HCT116 (cell line): ENCODE data around the gene ORC5. TPM values are rescaled to one million over a fixed set of nuclear protein-coding genes. Genes with fewer than 3 reads are reported as not detected.

Experiments
- ATAC-seq: fragments of 200-7000 bp; cut with Tn5 transposase; 2 replicates; pipeline ENCODE4 v1.9.1; 2020; ENCODE audit warnings: mild to moderate bottlenecking, moderate library complexity
- BruUV-seq: library from RNA; stranded (reverse); fragments of 400-500 nt; replicated peaks from 2 replicates; lab custom pipeline; 2021; lab: Mats Ljungman, UMichigan
- CTCF ChIA-PET: fragments of 300-600 bp; sonication (Branson Sonifier 250); formaldehyde crosslinking; loops from one replicate; lab custom pipeline; 2021; ENCODE audit warnings: antibody characterized with exemption; lab: Charles Lee
- POLR2A ChIA-PET: fragments of 300-600, 350-600 bp; sonication (Branson Sonifier 250); formaldehyde crosslinking; loops from one replicate; lab custom pipeline; 2021; ENCODE audit warnings: antibody characterized with exemption; lab: Charles Lee
- RAD21 ChIA-PET, 2 experiments: fragments of 300-600 bp; sonication (Branson Sonifier 250); formaldehyde crosslinking; loops; one replicate each; lab custom pipeline; 2023; ENCODE audit warnings: low total read pairs in 2 of 2; ENCODE audit not compliant: uncharacterized antibody in 2 of 2, unreplicated experiment in 2 of 2, low non-redundant PET in 1 of 2; lab: Charles Lee
- DNase-seq: peaks from one replicate; pipeline ENCODE4 v3.0.0-alpha.2; 2010; ENCODE audit warnings: low read depth, low spot score
- H2AFZ ChIP-seq: fragments of 200-600 bp; shearing (Covaris generic), sonication (generic); 2 replicates; pipeline ENCODE4 v1.6.1; 2017; ENCODE audit warnings: low read depth, mixed run types, mixed read lengths, antibody characterized with exemption, low read length; ENCODE audit not compliant: poor library complexity, severe bottlenecking
- H3K27ac ChIP-seq: 2 replicates; pipeline ENCODE4 v1.5.1; 2012; ENCODE audit warnings: low read depth, low read length
- H3K27me3 ChIP-seq: fragments of 200-600 bp; sonication (generic); 2 replicates; pipeline ENCODE4 v1.6.1; 2016; ENCODE audit warnings: mixed run types, low read length, mixed read lengths; ENCODE audit not compliant: insufficient read depth
- H3K36me3 ChIP-seq, 2 experiments: fragments of 200-500 bp in 1 of 2; fragments of 200-600 bp in 1 of 2; sonication (Bioruptor generic) in 1 of 2; sonication (generic) in 1 of 2; 2 replicates each; pipeline versions ENCODE4 v1.5.1 to v1.6.1; 2014 to 2016; ENCODE audit warnings: low read length in 2 of 2, inconsistent platforms in 1 of 2, mixed read lengths in 1 of 2, mixed run types in 1 of 2; ENCODE audit not compliant: insufficient read depth in 2 of 2, control insufficient read depth in 1 of 2
- H3K4me1 ChIP-seq, 2 experiments: fragments of 200-600 bp in 1 of 2; sonication (generic) in 1 of 2; 2 replicates each; pipeline versions ENCODE4 v1.5.1 to v1.6.1; 2012 to 2017; ENCODE audit warnings: low read length in 2 of 2, inconsistent platforms in 1 of 2, mild to moderate bottlenecking in 1 of 2, mixed read lengths in 1 of 2, mixed run types in 1 of 2, moderate library complexity in 1 of 2; ENCODE audit not compliant: insufficient read depth in 2 of 2, control insufficient read depth in 1 of 2
- H3K4me2 ChIP-seq: fragments of 200-600 bp; sonication (generic); 2 replicates; pipeline ENCODE4 v1.6.1; 2017; ENCODE audit warnings: mixed run types, low read length, mixed read lengths
- H3K4me3 ChIP-seq, 2 experiments: fragments of 200-600 bp in 1 of 2; sonication (generic) in 1 of 2; replicated peaks in 1 of 2; 2 replicates each; pipeline ENCODE4 v1.5.1; 2011 to 2016; ENCODE audit warnings: low read length in 2 of 2, control low read depth in 1 of 2, low read depth in 1 of 2, mild to moderate bottlenecking in 1 of 2, mixed read lengths in 1 of 2, mixed run types in 1 of 2
- H3K79me2 ChIP-seq: fragments of 200-600 bp; sonication (generic); 2 replicates; pipeline ENCODE4 v1.6.1; 2017; ENCODE audit warnings: mild to moderate bottlenecking, mixed run types, low read length, moderate library complexity, mixed read lengths; ENCODE audit not compliant: insufficient read depth
- H3K9ac ChIP-seq: fragments of 200-600 bp; sonication (generic); 2 replicates; pipeline ENCODE4 v1.6.1; 2016; ENCODE audit warnings: low read length, mixed read lengths
- H3K9me2 ChIP-seq: fragments of 200-600 bp; sonication (generic), shearing (Covaris generic); 2 replicates; pipeline ENCODE4 v1.6.1; 2017; ENCODE audit warnings: mixed run types, mild to moderate bottlenecking, moderate library complexity; ENCODE audit not compliant: insufficient read depth
- H3K9me3 ChIP-seq, 2 experiments: fragments of 200-500 bp in 1 of 2; fragments of 200-600 bp in 1 of 2; sonication (Bioruptor generic) in 1 of 2; sonication (generic) in 1 of 2; 2 replicates each; pipeline ENCODE4 v1.6.1; 2014 to 2017; ENCODE audit warnings: low read length in 2 of 2, mixed read lengths in 2 of 2, inconsistent platforms in 1 of 2, low read depth in 1 of 2, mild to moderate bottlenecking in 1 of 2, mixed run types in 1 of 2, moderate library complexity in 1 of 2; ENCODE audit not compliant: control insufficient read depth in 1 of 2, insufficient read depth in 1 of 2
- H4K20me1 ChIP-seq: fragments of 200-600 bp; sonication (generic), shearing (Covaris generic); 2 replicates; pipeline ENCODE4 v1.6.1; 2017; ENCODE audit warnings: mixed run types, mild to moderate bottlenecking, moderate library complexity; ENCODE audit not compliant: insufficient read depth
- CBX3 ChIP-seq: IDR thresholded peaks from 2 replicates; pipeline ENCODE4 v1.6.1; 2012; ENCODE audit warnings: low read depth
- CEBPB ChIP-seq: IDR thresholded peaks from 2 replicates; pipeline ENCODE4 v1.6.1; 2012; ENCODE audit warnings: low read depth
- ELF1 ChIP-seq: IDR thresholded peaks from 2 replicates; pipeline ENCODE4 v1.6.1; 2012; ENCODE audit warnings: low read depth, borderline replicate concordance
- EZH2phosphoT487 ChIP-seq: fragments of 200-600 bp; IDR thresholded peaks from 2 replicates; pipeline ENCODE4 v1.6.1; 2018; ENCODE audit warnings: antibody characterized with exemption, borderline replicate concordance
- JUND ChIP-seq: IDR thresholded peaks from 2 replicates; pipeline ENCODE4 v1.6.1; 2012
- POLR2A ChIP-seq: IDR thresholded peaks from 2 replicates; pipeline ENCODE4 v1.7.0; 2011; ENCODE audit warnings: borderline replicate concordance; ENCODE audit not compliant: insufficient read depth, insufficient read length; ENCODE audit errors: extremely low read depth
- POLR2AphosphoS5 ChIP-seq: IDR thresholded peaks from 2 replicates; pipeline ENCODE4 v1.6.1; 2011; ENCODE audit warnings: mild to moderate bottlenecking, low read depth, low read length, moderate library complexity
- SIN3A ChIP-seq: IDR thresholded peaks from 2 replicates; pipeline ENCODE4 v1.6.1; 2012; ENCODE audit warnings: low read depth
- SRF ChIP-seq: IDR thresholded peaks from 2 replicates; pipeline ENCODE4 v1.6.1; 2012; ENCODE audit warnings: low read depth
- TCF7L2 ChIP-seq: IDR thresholded peaks from 2 replicates; pipeline ENCODE4 v1.7.0; 2011; ENCODE audit warnings: borderline replicate concordance, inconsistent platforms; ENCODE audit not compliant: insufficient read depth, insufficient read length; ENCODE audit errors: extremely low read depth
- YY1 ChIP-seq: IDR thresholded peaks from 2 replicates; pipeline ENCODE4 v1.6.1; 2011; ENCODE audit warnings: low read length, low read depth, moderate library complexity, mild to moderate bottlenecking; ENCODE audit not compliant: insufficient replicate concordance; ENCODE audit errors: extremely low read depth
- ZFX ChIP-seq: fragments of 450-650 bp; IDR thresholded peaks from 2 replicates; pipeline ENCODE4 v1.6.1; 2017
- ZNF274 ChIP-seq: fragments of 200-500 bp; sonication (Bioruptor generic); IDR thresholded peaks from 2 replicates; pipeline ENCODE4 v1.6.1; 2014; ENCODE audit warnings: mild to moderate bottlenecking, low read depth, low read length, inconsistent platforms
- intact Hi-C: fragments of 100-400 bp; cut with micrococcal nuclease; formaldehyde crosslinking; loops from 2 replicates; pipeline ENCODE4 v1.10.0; 2022
- total RNA-seq: library from RNA; stranded (reverse); gene quantifications from one replicate; pipeline ENCODE4 v1.2.1, GENCODE V29; 2021; ENCODE audit not compliant: unreplicated experiment
- TF ChIP-seq, protein P1 (sequence below), 3 experiments: fragments of 200-600 bp in 1 of 3; sonication (generic) in 1 of 3; IDR thresholded peaks in 2 of 3; conservative IDR thresholded peaks in 1 of 3; 2 replicates each; pipeline ENCODE4 v1.5.1; 2012 to 2017; ENCODE audit warnings: low read depth in 2 of 3, low read length in 2 of 3, antibody characterized with exemption in 1 of 3, borderline replicate concordance in 1 of 3, control low read depth in 1 of 3, mild to moderate bottlenecking in 1 of 3, mixed read lengths in 1 of 3, mixed run types in 1 of 3, moderate library complexity in 1 of 3; ENCODE audit not compliant: insufficient read depth in 1 of 3
- TF ChIP-seq, protein P2 (sequence below): IDR thresholded peaks from 2 replicates; pipeline ENCODE4 v1.6.1; 2012; ENCODE audit warnings: low read depth
- TF ChIP-seq, protein P3 (sequence below): IDR thresholded peaks from 2 replicates; pipeline ENCODE4 v1.6.1; 2012

ORC5 gene
- total RNA-seq, 1 experiment from 2014 or later: 30.2 TPM

DNA sequence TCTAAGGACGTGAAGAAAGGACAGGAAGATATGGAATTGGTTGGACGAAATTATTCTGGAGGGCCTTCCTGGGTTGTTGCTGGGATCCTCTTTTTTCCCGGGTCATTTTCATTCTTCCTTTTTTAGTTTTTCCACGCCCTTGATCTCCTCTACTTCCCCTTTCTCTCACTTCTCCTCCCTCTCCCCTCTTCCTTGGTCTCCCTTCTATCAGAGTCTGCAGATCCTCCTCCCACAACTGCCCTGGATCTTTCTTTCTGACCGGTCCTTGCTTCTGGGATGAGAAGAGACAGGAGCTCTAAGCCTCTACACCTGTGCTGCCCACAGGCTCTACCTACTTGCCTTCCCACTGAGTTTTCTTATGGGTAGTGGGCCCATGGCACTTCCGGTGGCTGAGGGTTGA is 114.7 kb downstream of the ORC5 start:
- no peak overlapping the region for H3K27ac ChIP-seq
- H3K4me2 ChIP-seq: no peak overlapping the region
- H3K79me2 ChIP-seq: no peaks in the 10 kb centered on the region
- intact Hi-C loops: no loop called here
- H3K4me1 ChIP-seq: no peaks in the 10 kb centered on the region
- no TSS peak for BruUV-seq
- H3K9me3 ChIP-seq: no peaks in the 10 kb centered on the region
- H3K4me3 ChIP-seq: no peak overlapping the region
- no peaks in the 10 kb centered on the region for H3K36me3 ChIP-seq
- no peaks in the 10 kb centered on the region for H4K20me1 ChIP-seq
- ChIA-PET POLR2A (no interaction called here), CTCF (no interaction called here), RAD21 (no interaction called here)
- H2AFZ ChIP-seq: no peak overlapping the region
- TF ChIP-seq ZFX: no peak
- no peak for TF ChIP-seq CEBPB
- TF ChIP-seq EZH2phosphoT487: no peak
- no peak for TF ChIP-seq SRF
- TF ChIP-seq, protein P1, sequence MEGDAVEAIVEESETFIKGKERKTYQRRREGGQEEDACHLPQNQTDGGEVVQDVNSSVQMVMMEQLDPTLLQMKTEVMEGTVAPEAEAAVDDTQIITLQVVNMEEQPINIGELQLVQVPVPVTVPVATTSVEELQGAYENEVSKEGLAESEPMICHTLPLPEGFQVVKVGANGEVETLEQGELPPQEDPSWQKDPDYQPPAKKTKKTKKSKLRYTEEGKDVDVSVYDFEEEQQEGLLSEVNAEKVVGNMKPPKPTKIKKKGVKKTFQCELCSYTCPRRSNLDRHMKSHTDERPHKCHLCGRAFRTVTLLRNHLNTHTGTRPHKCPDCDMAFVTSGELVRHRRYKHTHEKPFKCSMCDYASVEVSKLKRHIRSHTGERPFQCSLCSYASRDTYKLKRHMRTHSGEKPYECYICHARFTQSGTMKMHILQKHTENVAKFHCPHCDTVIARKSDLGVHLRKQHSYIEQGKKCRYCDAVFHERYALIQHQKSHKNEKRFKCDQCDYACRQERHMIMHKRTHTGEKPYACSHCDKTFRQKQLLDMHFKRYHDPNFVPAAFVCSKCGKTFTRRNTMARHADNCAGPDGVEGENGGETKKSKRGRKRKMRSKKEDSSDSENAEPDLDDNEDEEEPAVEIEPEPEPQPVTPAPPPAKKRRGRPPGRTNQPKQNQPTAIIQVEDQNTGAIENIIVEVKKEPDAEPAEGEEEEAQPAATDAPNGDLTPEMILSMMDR (IDR thresholded peaks at IDR 0.05 in 2 of 3, conservative IDR thresholded peaks at IDR 0.05 in 1 of 3; ENCODE audit: borderline replicate concordance in 1 of 3, insufficient read depth in 1 of 3, low read depth in 2 of 3, low read length in 2 of 3): no peak
- no peak for TF ChIP-seq POLR2A
- TF ChIP-seq TCF7L2: no peak
- no peak for TF ChIP-seq ELF1
- no peak for TF ChIP-seq JUND
- TF ChIP-seq, protein P2, sequence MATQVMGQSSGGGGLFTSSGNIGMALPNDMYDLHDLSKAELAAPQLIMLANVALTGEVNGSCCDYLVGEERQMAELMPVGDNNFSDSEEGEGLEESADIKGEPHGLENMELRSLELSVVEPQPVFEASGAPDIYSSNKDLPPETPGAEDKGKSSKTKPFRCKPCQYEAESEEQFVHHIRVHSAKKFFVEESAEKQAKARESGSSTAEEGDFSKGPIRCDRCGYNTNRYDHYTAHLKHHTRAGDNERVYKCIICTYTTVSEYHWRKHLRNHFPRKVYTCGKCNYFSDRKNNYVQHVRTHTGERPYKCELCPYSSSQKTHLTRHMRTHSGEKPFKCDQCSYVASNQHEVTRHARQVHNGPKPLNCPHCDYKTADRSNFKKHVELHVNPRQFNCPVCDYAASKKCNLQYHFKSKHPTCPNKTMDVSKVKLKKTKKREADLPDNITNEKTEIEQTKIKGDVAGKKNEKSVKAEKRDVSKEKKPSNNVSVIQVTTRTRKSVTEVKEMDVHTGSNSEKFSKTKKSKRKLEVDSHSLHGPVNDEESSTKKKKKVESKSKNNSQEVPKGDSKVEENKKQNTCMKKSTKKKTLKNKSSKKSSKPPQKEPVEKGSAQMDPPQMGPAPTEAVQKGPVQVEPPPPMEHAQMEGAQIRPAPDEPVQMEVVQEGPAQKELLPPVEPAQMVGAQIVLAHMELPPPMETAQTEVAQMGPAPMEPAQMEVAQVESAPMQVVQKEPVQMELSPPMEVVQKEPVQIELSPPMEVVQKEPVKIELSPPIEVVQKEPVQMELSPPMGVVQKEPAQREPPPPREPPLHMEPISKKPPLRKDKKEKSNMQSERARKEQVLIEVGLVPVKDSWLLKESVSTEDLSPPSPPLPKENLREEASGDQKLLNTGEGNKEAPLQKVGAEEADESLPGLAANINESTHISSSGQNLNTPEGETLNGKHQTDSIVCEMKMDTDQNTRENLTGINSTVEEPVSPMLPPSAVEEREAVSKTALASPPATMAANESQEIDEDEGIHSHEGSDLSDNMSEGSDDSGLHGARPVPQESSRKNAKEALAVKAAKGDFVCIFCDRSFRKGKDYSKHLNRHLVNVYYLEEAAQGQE: no peak
- TF ChIP-seq POLR2AphosphoS5: no peak
- TF ChIP-seq YY1: no peak
- TF ChIP-seq ZNF274: no peak
- TF ChIP-seq, protein P3, sequence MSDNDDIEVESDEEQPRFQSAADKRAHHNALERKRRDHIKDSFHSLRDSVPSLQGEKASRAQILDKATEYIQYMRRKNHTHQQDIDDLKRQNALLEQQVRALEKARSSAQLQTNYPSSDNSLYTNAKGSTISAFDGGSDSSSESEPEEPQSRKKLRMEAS: no peak
- TF ChIP-seq SIN3A: no peak
- no peak for TF ChIP-seq CBX3
- no peak for ATAC-seq
- H3K9ac ChIP-seq: no peak overlapping the region
- peaks cover 61% of the 10 kb centered on the region for H3K27me3 ChIP-seq
- no peak for DNase-seq
- no peaks in the 10 kb centered on the region for H3K9me2 ChIP-seq
